ENCODE data around the gene HOXA2. TPM values are rescaled to one million over a fixed set of nuclear protein-coding genes. Genes with fewer than 3 reads are reported as not detected.

The HOXA2 gene
- total RNA-seq, 4 donors from 2014 or later, result 1.8 to 6.5 TPM; not detected in 2

GRCh38 chr7:27071622-27072390 lies 30.7 kb downstream of the HOXA2 start:
- H3K27me3 ChIP-seq, result no peaks in the 10 kb centered on the region
- no peaks in the 10 kb centered on the region for H3K36me3 ChIP-seq
- H3K9me3 ChIP-seq, result no peaks in the 10 kb centered on the region
- no peak overlapping the region for H3K4me3 ChIP-seq
- intact Hi-C loops (cut with DNase I; ENCODE audit: low total_unique reads), result no loop called here
- no peak for DNase-seq
- no peaks in the 10 kb centered on the region for H3K4me1 ChIP-seq
- no peak overlapping the region for H3K27ac ChIP-seq
- no peak for TF ChIP-seq POLR2A (IDR thresholded peaks at IDR 0.05)
- TF ChIP-seq CTCF (IDR thresholded peaks at IDR 0.05), result no peak

GRCh38 chr7:27068259-27068658 lies 34.2 kb downstream of the HOXA2 start:
- intact Hi-C loops (cut with DNase I; ENCODE audit: low total_unique reads), result no loop called here
- no peak for TF ChIP-seq POLR2A (IDR thresholded peaks at IDR 0.05)
- no peak for TF ChIP-seq CTCF (IDR thresholded peaks at IDR 0.05)
- no peak for DNase-seq

GRCh38 chr7:27066148-27066547 lies 36.3 kb downstream of the HOXA2 start:
- H3K36me3 ChIP-seq, result no peaks in the 10 kb centered on the region
- H3K27ac ChIP-seq, result no peak overlapping the region
- intact Hi-C loops (cut with DNase I; ENCODE audit: low total_unique reads), result no loop called here
- DNase-seq, result no peak
- no peak for TF ChIP-seq POLR2A (IDR thresholded peaks at IDR 0.05)
- TF ChIP-seq CTCF (IDR thresholded peaks at IDR 0.05), result no peak
- H3K4me3 ChIP-seq, result no peak overlapping the region
- H3K4me1 ChIP-seq, result no peaks in the 10 kb centered on the region
- no peaks in the 10 kb centered on the region for H3K9me3 ChIP-seq
- H3K27me3 ChIP-seq, result no peaks in the 10 kb centered on the region

More at GRCh38 chr7:27068259-27068658, 34.2 kb downstream of the HOXA2 start:
- no peaks in the 10 kb centered on the region for H3K36me3 ChIP-seq
- H3K4me1 ChIP-seq, result no peaks in the 10 kb centered on the region
- no peak overlapping the region for H3K27ac ChIP-seq
- H3K4me3 ChIP-seq, result no peak overlapping the region
- H3K9me3 ChIP-seq, result no peaks in the 10 kb centered on the region
- no peaks in the 10 kb centered on the region for H3K27me3 ChIP-seq

- intact Hi-C loops (cut with DNase I; ENCODE audit: low total_unique reads), result no loop called here
- no peaks in the 10 kb centered on the region for H3K36me3 ChIP-seq
- H3K9me3 ChIP-seq, result no peaks in the 10 kb centered on the region
- no peaks in the 10 kb centered on the region for H3K27me3 ChIP-seq
- H3K4me3 ChIP-seq, result no peak overlapping the region
- no peaks in the 10 kb centered on the region for H3K4me1 ChIP-seq
- no peak for DNase-seq
- no peak for TF ChIP-seq POLR2A (IDR thresholded peaks at IDR 0.05)
- no peak for TF ChIP-seq CTCF (IDR thresholded peaks at IDR 0.05)
- H3K27ac ChIP-seq, result no peak overlapping the region
These were observed 36.8 kb downstream of the HOXA2 start for GRCh38 chr7:27065709-27066108.

GRCh38 chr7:27064661-27065060 lies 37.8 kb downstream of the HOXA2 start:
- no peak for DNase-seq
- Histone ChIP-seq H3K4me3 (no peak overlapping the region), H3K36me3 (no peaks in the 10 kb centered on the region), H3K27me3 (no peaks in the 10 kb centered on the region), H3K4me1 (no peaks in the 10 kb centered on the region), H3K27ac (no peak overlapping the region), H3K9me3 (no peaks in the 10 kb centered on the region)
- no peak for TF ChIP-seq CTCF (IDR thresholded peaks at IDR 0.05)
- no peak for TF ChIP-seq POLR2A (IDR thresholded peaks at IDR 0.05)
- intact Hi-C loops (cut with DNase I; ENCODE audit: low total_unique reads), result no loop called here
